Measurements from ENCODE around the gene TSPAN12. TPM values are rescaled to one million over a fixed set of nuclear protein-coding genes. Genes with fewer than 3 reads are reported as not detected.

Gene TSPAN12
- total RNA-seq, 1 experiment from 2014 or later, result 7.4 TPM

- H2AFZ ChIP-seq (ENCODE audit: low read depth, low read length, poor library complexity, severe bottlenecking), result no peak overlapping the region
- ChIA-PET RAD21 (ENCODE audit: low non-redundant PET in 1 of 2, low total read pairs in 2 of 2, uncharacterized antibody in 2 of 2, unreplicated experiment in 2 of 2) (no interaction called here), POLR2A (no interaction called here), CTCF (interaction anchor here (1.8 to 3.2 kb wide), 2 partner anchors 12 to 25 kb away, joined by 6 to 13 read pairs; no protein-coding TSS in a partner anchor)
- intact Hi-C loops (cut with micrococcal nuclease), result no loop called here
- DNase-seq (ENCODE audit: low read depth, low spot score) (no peak), ATAC-seq (no peak)
- H3K4me3 ChIP-seq (replicated peaks in 1 of 2; ENCODE audit: low read depth in 1 of 2, low read length in 2 of 2), result no peak overlapping the region
- H3K9ac ChIP-seq (ENCODE audit: low read length), result no peak overlapping the region
- H3K79me2 ChIP-seq (ENCODE audit: insufficient read depth, low read length), result no peaks in the 10 kb centered on the region
- H3K4me2 ChIP-seq (ENCODE audit: low read length), result no peak overlapping the region
- no peak overlapping the region for H3K27ac ChIP-seq (ENCODE audit: low read depth, low read length)
- H3K27me3 ChIP-seq (ENCODE audit: insufficient read depth, low read length), result no peaks in the 10 kb centered on the region
- no peaks in the 10 kb centered on the region for H4K20me1 ChIP-seq (ENCODE audit: insufficient read depth)
- H3K4me1 ChIP-seq (ENCODE audit: control insufficient read depth in 1 of 2, insufficient read depth in 2 of 2, low read length in 2 of 2), result no peaks in the 10 kb centered on the region
- no peak for TF ChIP-seq CBX3 (IDR thresholded peaks at IDR 0.05; ENCODE audit: low read depth)
- no peak for TF ChIP-seq ZFX (IDR thresholded peaks at IDR 0.05)
- no peak for TF ChIP-seq FOSL1 (IDR thresholded peaks at IDR 0.05; ENCODE audit: low read depth)
- TF ChIP-seq RAD21 (IDR thresholded peaks at IDR 0.05; ENCODE audit: low read depth), result no peak
- H3K36me3 ChIP-seq (ENCODE audit: control insufficient read depth in 1 of 2, insufficient read depth in 2 of 2, low read length in 2 of 2), result no peaks in the 10 kb centered on the region
- H3K9me2 ChIP-seq (ENCODE audit: insufficient read depth), result no peaks in the 10 kb centered on the region
- no TSS peak for BruUV-seq (replicated peaks)
- H3K9me3 ChIP-seq (ENCODE audit: control insufficient read depth in 1 of 2, insufficient read depth in 1 of 2, low read depth in 1 of 2, low read length in 2 of 2), result no peaks in the 10 kb centered on the region
These were observed 40.1 kb downstream of the TSPAN12 start for GRCh38 chr7:120817851-120818250.

GRCh38 chr7:120814253-120814939 is 43.5 kb downstream of the TSPAN12 start:
- no peak for TF ChIP-seq MAX (IDR thresholded peaks at IDR 0.05)
- TF ChIP-seq SIN3A (IDR thresholded peaks at IDR 0.05; ENCODE audit: low read depth), result no peak
- no peak for TF ChIP-seq ZNF274 (IDR thresholded peaks at IDR 0.05; ENCODE audit: low read depth, low read length)
- TF ChIP-seq TCF7L2 (IDR thresholded peaks at IDR 0.05; ENCODE audit: borderline replicate concordance, extremely low read depth, insufficient read depth, insufficient read length), result no peak
- no peak for TF ChIP-seq ATF3 (IDR thresholded peaks at IDR 0.05)
- no peak for TF ChIP-seq ZFX (IDR thresholded peaks at IDR 0.05)
- no peak for TF ChIP-seq RAD21 (IDR thresholded peaks at IDR 0.05; ENCODE audit: low read depth)
- TF ChIP-seq CEBPB (IDR thresholded peaks at IDR 0.05; ENCODE audit: low read depth), result no peak
- TF ChIP-seq EZH2phosphoT487 (IDR thresholded peaks at IDR 0.05; ENCODE audit: borderline replicate concordance), result no peak
- no peak for TF ChIP-seq ZBTB33 (IDR thresholded peaks at IDR 0.05; ENCODE audit: extremely low read depth, insufficient replicate concordance, low read length)
- no peak overlapping the region for H3K9ac ChIP-seq (ENCODE audit: low read length)
- ChIA-PET RAD21 (ENCODE audit: low non-redundant PET in 1 of 2, low total read pairs in 2 of 2, uncharacterized antibody in 2 of 2, unreplicated experiment in 2 of 2) (no interaction called here), CTCF (interaction anchor here (1.0 kb wide), 1 partner anchor 9 kb away, joined by 5 read pairs; no protein-coding TSS in a partner anchor), POLR2A (no interaction called here)
- H3K9me3 ChIP-seq (ENCODE audit: control insufficient read depth in 1 of 2, insufficient read depth in 1 of 2, low read depth in 1 of 2, low read length in 2 of 2), result no peaks in the 10 kb centered on the region
- intact Hi-C loops (cut with micrococcal nuclease), result no loop called here
- no peak overlapping the region for H3K4me2 ChIP-seq (ENCODE audit: low read length)
- H3K36me3 ChIP-seq (ENCODE audit: control insufficient read depth in 1 of 2, insufficient read depth in 2 of 2, low read length in 2 of 2), result no peaks in the 10 kb centered on the region
- H3K4me1 ChIP-seq (ENCODE audit: control insufficient read depth in 1 of 2, insufficient read depth in 2 of 2, low read length in 2 of 2), result no peaks in the 10 kb centered on the region
- H3K27ac ChIP-seq (ENCODE audit: low read depth, low read length), result no peak overlapping the region
- H3K27me3 ChIP-seq (ENCODE audit: insufficient read depth, low read length), result no peaks in the 10 kb centered on the region
- no peaks in the 10 kb centered on the region for H3K79me2 ChIP-seq (ENCODE audit: insufficient read depth, low read length)
- no peak overlapping the region for H3K4me3 ChIP-seq (replicated peaks in 1 of 2; ENCODE audit: low read depth in 1 of 2, low read length in 2 of 2)
- BruUV-seq (replicated peaks), result no TSS peak
- DNase-seq (ENCODE audit: low read depth, low spot score), result no peak
- H2AFZ ChIP-seq (ENCODE audit: low read depth, low read length, poor library complexity, severe bottlenecking), result no peak overlapping the region
- ATAC-seq, result no peak
- H4K20me1 ChIP-seq (ENCODE audit: insufficient read depth), result no peaks in the 10 kb centered on the region
- no peaks in the 10 kb centered on the region for H3K9me2 ChIP-seq (ENCODE audit: insufficient read depth)
